Muscle of leg (tissue), 11 donors: ENCODE results near the gene P2RY6. TPM values are rescaled to one million over a fixed set of nuclear protein-coding genes. Genes with fewer than 3 reads are reported as not detected.
"Not testable (repeated sequence)": the region's sequence is repeated elsewhere in the genome, so short reads cannot be mapped to it uniquely, and the experiment has no call there.

ENCODE experiments used
- DNase-seq: peaks from one replicate; pipeline ENCODE4 v3.0.0; 2013
- H3K27ac ChIP-seq: one replicate; pipeline ENCODE4 v1.5.1; 2013; ENCODE audit warnings: mild to moderate bottlenecking, low read length, control low read depth
- H3K27me3 ChIP-seq: one replicate; pipeline ENCODE4 v1.6.1; 2013; ENCODE audit warnings: low read length; ENCODE audit not compliant: control insufficient read depth, insufficient read depth
- H3K36me3 ChIP-seq: one replicate; pipeline ENCODE4 v1.6.1; 2013; ENCODE audit warnings: low read length; ENCODE audit not compliant: control insufficient read depth, insufficient read depth
- H3K4me1 ChIP-seq: one replicate; pipeline ENCODE4 v1.6.1; 2013; ENCODE audit warnings: low read length; ENCODE audit not compliant: control insufficient read depth, insufficient read depth
- H3K4me3 ChIP-seq: one replicate; pipeline ENCODE4 v1.5.1; 2013; ENCODE audit warnings: low read length, control low read depth
- H3K9me3 ChIP-seq: replicated peaks from 2 replicates; pipeline ENCODE4 v1.6.1; 2013; ENCODE audit warnings: low read depth, low read length; ENCODE audit not compliant: control insufficient read depth
- WGBS: methylation state at CpG from one replicate; pipeline ENCODE4 v1.1.5; 2013; ENCODE audit warnings: missing lambda C conversion rate; ENCODE audit not compliant: insufficient coverage; 5-methylcytosine and 5-hydroxymethylcytosine counted together
- polyA plus RNA-seq, 8 donors: library from polyadenylated mRNA; unstranded; fragments of 120-200 nt; gene quantifications; one replicate each; pipeline versions ENCODE4 v1.2.1 to v1.2.3, GENCODE V29; 2013; ENCODE audit warnings: inconsistent platforms in 1 of 8, low replicate concordance in 1 of 8; ENCODE audit not compliant: insufficient read length in 8 of 8, insufficient read depth in 1 of 8
- total RNA-seq: library from RNA; stranded (reverse); fragments of 120-200 nt; gene quantifications from one replicate; pipeline ENCODE4 v1.2.4, GENCODE V29; 2013

P2RY6 gene
- total and polyA plus RNA-seq, 9 donors, result 0.53 to 1.9 (median 1.5) TPM

GRCh38 chr11:73229896-73230875 lies 42.0 kb upstream of the P2RY6 start:
- no peaks in the 10 kb centered on the region for H3K36me3 ChIP-seq
- WGBS, result 54% methylated on average over 14 of the region's 16 CpGs
- DNase-seq, result no peak
- no peaks in the 10 kb centered on the region for H3K9me3 ChIP-seq
- peaks cover 20% of the 10 kb centered on the region for H3K4me1 ChIP-seq
- peak overlapping the region; percentile 22 for H3K27ac ChIP-seq
- H3K27me3 ChIP-seq, result no peaks in the 10 kb centered on the region
- no peak overlapping the region for H3K4me3 ChIP-seq

GRCh38 chr11:73230931-73231330 lies 41.2 kb upstream of the P2RY6 start:
- Histone ChIP-seq H3K9me3 (no peaks in the 10 kb centered on the region), H3K4me1 (peaks cover 20% of the 10 kb centered on the region), H3K27ac (no peak overlapping the region), H3K27me3 (no peaks in the 10 kb centered on the region), H3K36me3 (no peaks in the 10 kb centered on the region), H3K4me3 (no peak overlapping the region)
- 100% methylated on average over 5 of the region's 7 CpGs for whole genome bisulfite sequencing
- DNase-seq, result no peak

- DNase-seq, H3K9me3 ChIP-seq, H3K27me3 ChIP-seq, H3K27ac ChIP-seq, H3K4me3 ChIP-seq, H3K36me3 ChIP-seq: not testable (repeated sequence)
- peaks cover 21% of the 10 kb centered on the region for H3K4me1 ChIP-seq
- 83% methylated on average over 1 of the region's 7 CpGs for WGBS
Measured at GRCh38 chr11:73232487-73232886, 39.7 kb upstream of the P2RY6 start.

GRCh38 chr11:73233211-73233610 lies 38.9 kb upstream of the P2RY6 start:
- H3K4me3 ChIP-seq, result no peak overlapping the region
- no peaks in the 10 kb centered on the region for H3K9me3 ChIP-seq
- H3K27ac ChIP-seq, result no peak overlapping the region
- no peaks in the 10 kb centered on the region for H3K27me3 ChIP-seq
- H3K36me3 ChIP-seq, result no peaks in the 10 kb centered on the region
- H3K4me1 ChIP-seq, result peaks cover 27% of the 10 kb centered on the region
- DNase-seq, result no peak

- no peaks in the 10 kb centered on the region for H3K9me3 ChIP-seq
- H3K4me3 ChIP-seq, result no peak overlapping the region
- no peak for DNase-seq
- H3K27me3 ChIP-seq, result no peaks in the 10 kb centered on the region
- 90% methylated on average over 20 of the region's 23 CpGs for WGBS
- no peak overlapping the region for H3K27ac ChIP-seq
- peaks cover 24% of the 10 kb centered on the region for H3K4me1 ChIP-seq
- no peaks in the 10 kb centered on the region for H3K36me3 ChIP-seq
Measured at GRCh38 chr11:73233692-73234470, 38.3 kb upstream of the P2RY6 start.

- H3K36me3 ChIP-seq, result no peaks in the 10 kb centered on the region
- no peak overlapping the region for H3K27ac ChIP-seq
- H3K9me3 ChIP-seq, result no peaks in the 10 kb centered on the region
- peaks cover 17% of the 10 kb centered on the region for H3K4me1 ChIP-seq
- WGBS, result 94% methylated on average over 56 of the region's 56 CpGs
- no peak overlapping the region for H3K4me3 ChIP-seq
- DNase-seq, result no peak
- no peaks in the 10 kb centered on the region for H3K27me3 ChIP-seq
Measured at GRCh38 chr11:73234471-73235181, 37.5 kb upstream of the P2RY6 start.

GRCh38 chr11:73235236-73235786 lies 36.8 kb upstream of the P2RY6 start:
- WGBS, result 92% methylated on average over 5 of the region's 8 CpGs
- Histone ChIP-seq H3K27ac (no peak overlapping the region), H3K27me3 (no peaks in the 10 kb centered on the region), H3K4me1 (peaks cover 15% of the 10 kb centered on the region), H3K36me3 (no peaks in the 10 kb centered on the region), H3K9me3 (no peaks in the 10 kb centered on the region), H3K4me3 (no peak overlapping the region)
- DNase-seq, result no peak

GRCh38 chr11:73236205-73236765 lies 35.9 kb upstream of the P2RY6 start:
- H3K4me1 ChIP-seq, result peaks cover 15% of the 10 kb centered on the region
- H3K9me3 ChIP-seq, result no peaks in the 10 kb centered on the region
- no peak overlapping the region for H3K27ac ChIP-seq
- H3K27me3 ChIP-seq, result no peaks in the 10 kb centered on the region
- no peak overlapping the region for H3K4me3 ChIP-seq
- no peak for DNase-seq
- no peaks in the 10 kb centered on the region for H3K36me3 ChIP-seq
- WGBS, result 100% methylated on average over 1 of the region's 4 CpGs

GRCh38 chr11:73236854-73237253 lies 35.3 kb upstream of the P2RY6 start:
- WGBS, result 80% methylated on average over 4 of the region's 6 CpGs
- Histone ChIP-seq H3K4me3 (no peak overlapping the region), H3K27me3 (no peaks in the 10 kb centered on the region), H3K36me3 (no peaks in the 10 kb centered on the region), H3K4me1 (peaks cover 15% of the 10 kb centered on the region), H3K9me3 (no peaks in the 10 kb centered on the region), H3K27ac (no peak overlapping the region)
- DNase-seq, result no peak
